Pulmonary artery endothelial cell (primary cell): ENCODE measurements around the gene TIMP3. TPM values are rescaled to one million over a fixed set of nuclear protein-coding genes. Genes with fewer than 3 reads are reported as not detected.
"Not testable (repeated sequence)": the region's sequence is repeated elsewhere in the genome, so short reads cannot be mapped to it uniquely, and the experiment has no call there.

ENCODE experiments used
- DNase-seq: peaks from one replicate; pipeline ENCODE4 v3.0.0-alpha.2; 2011; ENCODE audit warnings: low read depth, low spot score
- total RNA-seq: library from RNA; depleted of rRNA; stranded (reverse); fragments of >200 nt; gene quantifications from 2 replicates; pipeline ENCODE4 v1.2.3, GENCODE V29; 2014

The TIMP3 gene
- total RNA-seq, 1 donor from 2014 or later = 0.07 TPM

GRCh38 chr22:32852395-32853251 is 51.1 kb downstream of the TIMP3 start:
- no peak for DNase-seq

GRCh38 chr22:32853662-32854061 is 52.2 kb downstream of the TIMP3 start:
- no peak for DNase-seq

DNA sequence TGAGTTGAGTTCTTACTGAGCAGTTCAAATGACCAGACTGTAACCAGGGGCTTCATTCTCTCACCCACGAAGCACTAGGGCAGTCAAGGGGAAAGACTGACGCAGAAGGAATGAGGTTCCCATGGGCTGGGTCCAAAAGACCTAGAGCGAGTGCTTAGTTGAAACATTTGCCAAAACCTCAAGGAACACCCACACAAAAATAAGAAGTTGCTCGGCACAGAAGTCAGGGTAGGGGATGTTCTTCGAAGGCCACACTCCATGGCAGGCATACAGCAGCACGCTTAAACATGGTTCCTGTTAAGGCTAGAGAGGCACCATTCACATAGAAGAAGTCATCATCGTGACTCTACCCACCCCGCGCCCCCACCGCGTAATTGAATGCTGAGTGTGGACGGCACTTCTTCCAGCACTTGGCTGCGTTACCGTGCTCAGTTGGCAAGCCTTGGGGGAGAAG is 52.9 kb downstream of the TIMP3 start:
- DNase-seq = no peak

GRCh38 chr22:32855045-32855756 is 53.7 kb downstream of the TIMP3 start:
- no peak for DNase-seq

- DNase-seq = no peak
Observed at GRCh38 chr22:32858121-32858703, 56.7 kb downstream of the TIMP3 start.

- no peak for DNase-seq
Observed at GRCh38 chr22:32858957-32859356, 57.5 kb downstream of the TIMP3 start.

- no peak for DNase-seq
Observed at GRCh38 chr22:32859743-32860142, 58.2 kb downstream of the TIMP3 start.

DNA sequence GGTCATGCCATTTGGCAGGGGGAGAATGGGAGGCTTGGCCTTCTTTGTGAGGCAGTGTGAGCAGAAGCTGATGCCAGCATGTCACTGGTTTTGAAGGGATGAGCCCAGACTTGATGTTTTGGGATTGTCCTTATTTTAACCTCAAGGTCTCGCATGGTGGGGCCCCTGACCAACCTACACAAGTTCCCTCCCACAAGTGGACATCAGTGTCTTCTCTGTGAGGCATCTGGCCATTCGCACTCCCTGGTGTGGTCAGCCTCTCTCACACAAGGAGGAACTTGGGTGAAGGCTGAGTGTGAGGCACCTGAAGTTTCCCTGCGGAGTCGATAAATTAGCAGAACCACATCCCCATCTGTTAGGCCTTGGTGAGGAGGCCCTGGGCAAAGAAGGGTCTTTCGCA is 59.8 kb downstream of the TIMP3 start:
- DNase-seq = no peak

GRCh38 chr22:32862083-32862482 is 60.6 kb downstream of the TIMP3 start:
- DNase-seq = no peak

DNA sequence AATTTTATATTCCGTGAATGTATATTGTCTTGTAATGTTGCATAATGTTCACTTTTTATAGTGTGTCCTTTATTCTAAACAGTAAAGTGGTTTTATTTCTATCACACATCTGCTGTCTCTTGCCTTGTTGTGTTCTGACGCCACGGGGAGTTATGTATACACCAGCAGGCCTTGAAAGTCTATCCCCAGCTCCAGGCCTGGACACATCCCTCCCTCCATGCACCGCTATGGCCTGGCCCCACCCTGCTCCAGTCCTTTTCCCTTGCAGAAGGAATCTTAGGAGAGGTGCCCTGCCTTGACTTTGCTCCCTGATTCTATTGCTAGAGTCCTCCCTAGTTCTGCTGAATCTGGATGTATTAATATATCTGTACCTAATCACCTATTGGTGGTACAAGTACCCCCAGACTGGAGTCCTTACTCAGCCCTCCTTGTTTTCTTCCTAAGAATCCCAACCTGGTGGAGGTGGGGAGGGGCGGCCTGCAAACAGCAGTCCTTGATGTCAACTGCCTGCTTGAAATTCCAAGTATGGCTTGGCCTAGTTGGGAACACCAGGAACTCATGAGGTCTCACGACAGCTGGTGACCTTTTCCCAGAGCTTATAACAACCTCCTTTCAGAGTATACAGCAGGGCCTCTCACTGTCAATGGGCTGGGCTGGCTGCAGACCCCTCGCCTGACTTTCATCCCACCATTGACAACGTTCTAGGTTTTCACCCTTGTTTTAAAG is 61.6 kb downstream of the TIMP3 start:
- DNase-seq = no peak

- DNase-seq = no peak
Observed at GRCh38 chr22:32864041-32864440, 62.5 kb downstream of the TIMP3 start.

GRCh38 chr22:32864596-32864995 is 63.1 kb downstream of the TIMP3 start:
- DNase-seq = no peak

DNA sequence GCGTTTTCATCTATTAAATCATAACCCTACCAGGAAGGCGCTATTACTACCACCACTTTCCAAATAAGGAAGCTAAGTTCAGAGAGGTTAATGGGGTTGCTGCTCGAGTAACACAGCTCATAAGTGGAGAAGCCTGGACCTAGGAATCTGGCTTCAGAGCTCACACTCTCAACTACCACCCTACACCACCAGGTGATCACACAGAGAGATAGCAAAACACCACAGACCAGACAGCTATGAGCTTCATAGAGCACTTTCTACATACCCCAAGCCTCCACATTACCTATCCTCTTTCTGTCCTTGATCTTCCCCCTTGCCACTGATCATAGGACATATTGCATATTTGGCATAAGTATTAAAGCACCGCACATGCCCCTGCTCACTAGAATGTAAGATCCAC is 65.4 kb downstream of the TIMP3 start:
- DNase-seq = no peak

DNA sequence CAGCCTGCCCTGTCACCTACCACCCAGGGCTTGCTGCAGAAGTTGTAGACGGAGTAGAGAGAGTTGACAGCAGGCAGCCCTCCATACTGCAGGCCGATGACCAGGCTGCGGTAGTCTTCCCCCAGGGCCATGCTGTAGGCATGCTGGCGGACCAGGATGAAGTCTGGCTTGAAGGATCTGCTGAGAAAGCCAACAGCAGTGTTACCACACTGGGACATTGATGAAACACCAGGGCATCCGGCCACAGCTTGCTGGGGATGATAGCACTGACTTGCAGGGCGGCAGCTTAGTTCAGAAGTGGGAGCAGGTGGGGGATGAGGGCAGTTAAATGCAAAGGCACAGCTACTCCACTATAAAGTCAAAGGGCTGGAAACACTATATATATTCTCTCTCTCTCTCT is 67.4 kb downstream of the TIMP3 start:
- no peak for DNase-seq

GRCh38 chr22:32870474-32870873 is 69.0 kb downstream of the TIMP3 start:
- DNase-seq = no peak

GRCh38 chr22:32873604-32874003 is 72.1 kb downstream of the TIMP3 start:
- not testable (repeated sequence) for DNase-seq

- no peak for DNase-seq
Observed at GRCh38 chr22:32874385-32874784, 72.9 kb downstream of the TIMP3 start.

GRCh38 chr22:32874976-32875375 is 73.5 kb downstream of the TIMP3 start:
- no peak for DNase-seq

GRCh38 chr22:32876516-32876915 is 75.0 kb downstream of the TIMP3 start:
- no peak for DNase-seq

DNA sequence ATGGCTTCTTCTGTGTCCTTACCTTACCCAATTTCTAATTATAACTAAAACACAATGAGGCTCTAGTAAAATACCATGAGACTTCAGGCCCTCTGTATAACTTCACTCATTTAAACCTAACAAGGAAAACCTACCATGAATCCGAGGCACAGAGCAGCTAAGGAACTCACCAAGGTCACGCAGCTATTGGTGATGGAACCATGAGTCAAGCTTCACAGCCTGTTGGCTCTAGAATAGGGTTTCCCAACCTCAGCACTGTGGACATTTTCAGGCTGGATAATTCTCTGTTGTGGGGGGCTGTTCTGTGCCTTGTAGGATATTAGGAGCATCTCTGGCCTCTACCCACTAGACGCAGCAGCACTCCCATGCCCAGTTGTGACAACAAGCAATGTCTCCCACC is 75.7 kb downstream of the TIMP3 start:
- DNase-seq = no peak

DNA sequence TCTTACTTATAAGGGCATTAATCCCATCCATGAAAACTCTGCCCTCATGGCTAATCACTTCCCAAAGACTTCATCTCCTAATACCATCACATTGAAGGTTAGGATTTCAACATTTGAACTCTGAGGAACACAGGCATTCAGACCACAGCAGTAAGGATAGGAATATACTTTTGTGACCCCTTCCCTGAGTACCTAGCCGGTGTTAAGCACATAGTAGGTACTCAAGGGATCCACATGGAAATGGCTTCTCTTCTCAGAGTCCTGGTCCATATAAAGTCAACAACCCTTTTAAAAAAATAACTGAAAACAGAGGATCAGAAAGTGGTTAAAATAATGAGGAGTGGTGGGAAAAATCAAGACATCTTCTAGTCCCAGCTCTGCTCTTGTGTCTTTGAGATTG is 78.0 kb downstream of the TIMP3 start:
- no peak for DNase-seq

GRCh38 chr22:32880061-32880460 is 78.6 kb downstream of the TIMP3 start:
- DNase-seq = no peak
